OCI-LY3 (cell line): ENCODE data around the gene AFDN.

ENCODE experiments used
- H2AFZ ChIP-seq: fragments of 200-600, 300-600 bp; shearing (Covaris generic); 2 replicates; pipeline ENCODE4 v1.6.0; 2014; ENCODE audit warnings: antibody characterized with exemption, low read depth, low read length
- H3K27ac ChIP-seq: fragments of 200-600, 300-600 bp; sonication (generic); 2 replicates; pipeline ENCODE4 v1.5.1; 2014; ENCODE audit warnings: mild to moderate bottlenecking, low read length, moderate library complexity, mixed read lengths
- H3K27me3 ChIP-seq: fragments of 200-600, 300-600 bp; sonication (generic); 2 replicates; pipeline ENCODE4 v1.6.1; 2014; ENCODE audit warnings: low read depth, low read length, mixed read lengths
- H3K36me3 ChIP-seq: fragments of 200-600, 300-600 bp; sonication (generic); replicated peaks from 2 replicates; pipeline ENCODE3; 2014; ENCODE audit warnings: low read depth, low read length, mixed read lengths
- H3K4me1 ChIP-seq: fragments of 300-600, 200-600 bp; sonication (generic); 2 replicates; pipeline ENCODE4 v1.6.1; 2014; ENCODE audit warnings: low read length, mixed read lengths
- H3K4me2 ChIP-seq: fragments of 200-600, 300-600 bp; sonication (generic); 2 replicates; pipeline ENCODE4 v1.6.1; 2014; ENCODE audit warnings: low read length, mixed read lengths
- H3K4me3 ChIP-seq: fragments of 300-600, 200-600 bp; sonication (generic); 2 replicates; pipeline ENCODE4 v1.5.1; 2014; ENCODE audit warnings: antibody characterized with exemption, mild to moderate bottlenecking, low read length, moderate library complexity
- H3K79me2 ChIP-seq: fragments of 300-600, 200-600 bp; shearing (Covaris generic); 2 replicates; pipeline ENCODE4 v1.6.1; 2014; ENCODE audit warnings: mild to moderate bottlenecking, low read length, mixed read lengths
- H3K9ac ChIP-seq: fragments of 300-600, 200-600 bp; shearing (Covaris generic); 2 replicates; pipeline ENCODE4 v1.6.0; 2014; ENCODE audit warnings: mild to moderate bottlenecking, low read length, moderate library complexity
- H3K9me3 ChIP-seq: fragments of 200-600, 300-600 bp; shearing (Covaris generic); 2 replicates; pipeline ENCODE4 v1.6.1; 2014; ENCODE audit warnings: low read length, mixed read lengths; ENCODE audit not compliant: insufficient read depth
- H4K20me1 ChIP-seq: fragments of 200-600, 300-600 bp; sonication (generic); 2 replicates; pipeline ENCODE4 v1.6.1; 2016; ENCODE audit warnings: low read length, mixed read lengths; ENCODE audit not compliant: insufficient read depth
- CTCF ChIP-seq: fragments of 200-600, 300-600 bp; sonication (generic); IDR thresholded peaks from 2 replicates; pipeline ENCODE4 v1.5.1; 2014; ENCODE audit warnings: antibody characterized with exemption, low read length, low read depth
- EZH2phosphoT487 ChIP-seq: fragments of 200-600 bp; shearing (Covaris generic); IDR thresholded peaks from 2 replicates; pipeline ENCODE4 v1.6.1; 2018; ENCODE audit warnings: antibody characterized with exemption, mixed run types, low read depth

The AFDN gene

DNA sequence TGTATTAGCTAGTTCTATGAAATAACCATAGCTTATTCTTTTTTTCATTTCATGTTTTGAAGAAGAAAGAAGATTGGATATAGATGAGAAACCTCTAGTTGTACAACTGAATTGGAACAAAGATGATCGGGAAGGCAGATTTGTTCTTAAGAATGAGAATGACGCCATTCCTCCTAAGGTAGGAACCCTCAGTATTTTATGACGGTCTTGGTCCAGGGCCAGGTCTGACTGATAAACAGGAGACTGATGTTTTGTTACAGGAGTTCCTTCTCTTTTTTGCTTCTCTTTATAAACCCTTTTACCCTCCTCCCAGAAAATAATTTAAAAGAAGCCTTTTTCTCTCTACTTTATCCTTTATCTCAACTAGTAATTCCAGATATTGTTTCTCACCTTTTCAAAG lies 43.6 kb downstream of the AFDN start:
- Histone ChIP-seq H3K79me2 (peaks cover 44% of the 10 kb centered on the region), H3K4me2 (no peak overlapping the region), H3K9ac (no peak overlapping the region), H3K27ac (no peak overlapping the region), H2AFZ (no peak overlapping the region), H3K9me3 (no peaks in the 10 kb centered on the region), H3K36me3 (peaks cover 44% of the 10 kb centered on the region), H3K27me3 (no peaks in the 10 kb centered on the region), H3K4me1 (peaks cover 44% of the 10 kb centered on the region), H4K20me1 (peaks cover 18% of the 10 kb centered on the region), H3K4me3 (no peak overlapping the region)
- TF ChIP-seq EZH2phosphoT487, result no peak

- H3K79me2 ChIP-seq, result peaks cover 41% of the 10 kb centered on the region
- no peaks in the 10 kb centered on the region for H3K27me3 ChIP-seq
- peak overlapping the region; percentile 28; the same call in 1 of the 2 replicates for H3K9ac ChIP-seq
- H3K36me3 ChIP-seq, result peaks cover 60% of the 10 kb centered on the region
- peaks cover 6% of the 10 kb centered on the region for H4K20me1 ChIP-seq
- H3K27ac ChIP-seq, result peak overlapping the region; percentile 86
- H3K4me3 ChIP-seq, result peak overlapping the region; percentile 30
- TF ChIP-seq EZH2phosphoT487 (no peak), CTCF (no peak)
- peaks cover 25% of the 10 kb centered on the region for H3K4me1 ChIP-seq
- peak overlapping the region; percentile 66 for H3K4me2 ChIP-seq
- no peaks in the 10 kb centered on the region for H3K9me3 ChIP-seq
- H2AFZ ChIP-seq, result no peak overlapping the region
Observed at GRCh38 chr6:167872538-167873210, 46.0 kb downstream of the AFDN start.

DNA sequence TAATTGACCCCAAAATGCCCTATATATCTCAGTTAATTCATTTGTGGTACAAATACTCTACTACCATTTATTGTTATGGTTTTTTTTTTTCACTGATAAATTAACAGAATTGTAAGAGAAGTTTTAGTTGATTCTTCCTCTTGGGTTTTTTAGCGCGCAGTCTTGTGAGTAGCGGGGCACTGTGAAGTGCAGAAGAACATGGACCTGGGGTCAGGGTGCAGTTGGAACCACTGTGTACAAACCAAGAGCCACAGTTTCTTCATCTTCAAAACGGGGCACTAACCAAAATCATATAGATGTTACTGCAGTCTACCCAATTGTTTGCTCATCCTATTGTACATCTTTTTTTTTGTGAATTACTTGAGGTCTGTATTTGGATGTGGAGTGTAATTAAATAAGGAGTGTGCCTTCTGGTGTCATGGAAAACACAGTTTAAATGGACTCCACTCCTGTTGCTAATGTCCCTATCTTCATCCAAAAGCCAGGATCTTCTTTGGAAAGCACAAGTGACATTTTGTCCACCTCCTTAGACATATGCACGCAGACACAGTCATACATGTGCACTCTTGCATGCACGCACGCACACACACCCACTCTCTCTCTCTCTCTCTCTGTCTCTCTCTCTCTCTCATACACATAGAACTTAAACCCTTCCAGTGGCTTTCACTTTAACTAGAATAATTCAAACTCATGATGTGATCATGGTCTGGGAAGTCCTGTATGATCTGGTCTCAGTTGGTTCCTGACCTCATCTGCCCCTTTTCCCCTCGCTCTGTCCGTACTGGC lies 51.5 kb downstream of the AFDN start:
- no peaks in the 10 kb centered on the region for H3K9me3 ChIP-seq
- no peak overlapping the region for H3K9ac ChIP-seq
- H3K79me2 ChIP-seq, result peaks cover 12% of the 10 kb centered on the region
- TF ChIP-seq CTCF (no peak), EZH2phosphoT487 (no peak)
- no peak overlapping the region for H3K4me2 ChIP-seq
- H3K27me3 ChIP-seq, result no peaks in the 10 kb centered on the region
- peaks cover 67% of the 10 kb centered on the region for H3K36me3 ChIP-seq
- peaks cover 5% of the 10 kb centered on the region; the same call in 1 of the 2 replicates for H4K20me1 ChIP-seq
- H2AFZ ChIP-seq, result no peak overlapping the region
- peaks cover 7% of the 10 kb centered on the region for H3K4me1 ChIP-seq
- no peak overlapping the region for H3K4me3 ChIP-seq
- no peak overlapping the region for H3K27ac ChIP-seq

- TF ChIP-seq CTCF (no peak), EZH2phosphoT487 (no peak)
- H3K36me3 ChIP-seq, result peaks cover 59% of the 10 kb centered on the region
Observed at GRCh38 chr6:167879612-167880011, 52.9 kb downstream of the AFDN start.

More at GRCh38 chr6:167879612-167880011, 52.9 kb downstream of the AFDN start:
- H3K9ac ChIP-seq, result no peak overlapping the region
- no peak overlapping the region for H3K27ac ChIP-seq
- H2AFZ ChIP-seq, result no peak overlapping the region
- H3K79me2 ChIP-seq, result 0 out of 2 replicates have a peak, but pooled peaks cover 3% of the 10 kb centered on the region
- H3K27me3 ChIP-seq, result no peaks in the 10 kb centered on the region
- no peak overlapping the region for H3K4me3 ChIP-seq
- H3K4me1 ChIP-seq, result no peaks in the 10 kb centered on the region
- peaks cover 5% of the 10 kb centered on the region; the same call in 1 of the 2 replicates for H4K20me1 ChIP-seq
- no peak overlapping the region for H3K4me2 ChIP-seq
- H3K9me3 ChIP-seq, result no peaks in the 10 kb centered on the region
